CD4-positive, alpha-beta T cell (primary cell): ENCODE measurements around the gene SRR. TPM values are rescaled to one million over a fixed set of nuclear protein-coding genes. Genes with fewer than 3 reads are reported as not detected.
"Not testable (repeated sequence)": the region's sequence is repeated elsewhere in the genome, so short reads cannot be mapped to it uniquely, and the experiment has no call there.

Source experiments
- ATAC-seq: fragments of 200-7000 bp; cut with Tn5 transposase; one replicate; pipeline ENCODE4 v1.10.0; 2022; ENCODE audit warnings: mild to moderate bottlenecking; ENCODE audit not compliant: poor library complexity
- CTCF ChIA-PET: fragments of 350-600 bp; sonication (Branson Sonifier 250); formaldehyde crosslinking; loops from one replicate; lab custom pipeline; 2021; ENCODE audit warnings: antibody characterized with exemption, inconsistent platforms; lab: Charles Lee
- POLR2A ChIA-PET: fragments of 350-600 bp; sonication (Branson Sonifier 250); formaldehyde crosslinking; loops from one replicate; lab custom pipeline; 2021; ENCODE audit warnings: antibody characterized with exemption, inconsistent platforms; lab: Charles Lee
- DNase-seq, 14 experiments: peaks; one replicate each; pipeline ENCODE4 v3.0.0-alpha.2; 2013 to 2020; ENCODE audit warnings: mixed read lengths in 2 of 14
- H3K27ac ChIP-seq, 2 donors: one replicate each; pipeline versions ENCODE4 v1.5.1 to v1.7.0; 2013; ENCODE audit warnings: low read length in 2 of 2, low read depth in 1 of 2, mild to moderate bottlenecking in 1 of 2
- H3K27me3 ChIP-seq, 2 experiments: 1 replicate in 1 of 2; 2 replicates in 1 of 2; pipeline versions ENCODE4 v1.6.1 to v1.7.0; 2013; ENCODE audit warnings: low read length in 2 of 2, control low read depth in 1 of 2, mild to moderate bottlenecking in 1 of 2, moderate library complexity in 1 of 2; ENCODE audit not compliant: insufficient read depth in 2 of 2, control insufficient read depth in 1 of 2
- H3K36me3 ChIP-seq: one replicate; pipeline ENCODE4 v1.6.1; 2013; ENCODE audit warnings: low read length, control low read depth; ENCODE audit not compliant: insufficient read depth
- H3K4me1 ChIP-seq: one replicate; pipeline ENCODE4 v1.6.1; 2013; ENCODE audit warnings: low read length, control low read depth; ENCODE audit not compliant: insufficient read depth
- H3K4me3 ChIP-seq: one replicate; pipeline ENCODE4 v1.5.1; 2013; ENCODE audit warnings: mild to moderate bottlenecking, low read length, moderate library complexity
- H3K9me3 ChIP-seq, 2 experiments: 1 replicate in 1 of 2; 2 replicates in 1 of 2; pipeline versions ENCODE4 v1.6.1 to v1.7.0; 2013; ENCODE audit warnings: low read length in 2 of 2, mild to moderate bottlenecking in 2 of 2, control low read depth in 1 of 2, moderate library complexity in 1 of 2; ENCODE audit not compliant: control insufficient read depth in 1 of 2, insufficient read depth in 1 of 2
- H3K27ac Mint-ChIP-seq: one replicate; pipeline ENCODE4 v1.8.0; 2020; ENCODE audit warnings: mixed read lengths
- H3K27me3 Mint-ChIP-seq: one replicate; pipeline ENCODE4 v1.8.0; 2021; ENCODE audit warnings: mixed read lengths
- H3K36me3 Mint-ChIP-seq: one replicate; pipeline ENCODE4 v1.8.0; 2021; ENCODE audit warnings: low read depth, mixed read lengths
- H3K4me1 Mint-ChIP-seq: one replicate; pipeline ENCODE4 v1.8.0; 2021; ENCODE audit warnings: low read depth, mixed read lengths
- H3K4me3 Mint-ChIP-seq: one replicate; pipeline ENCODE4 v1.8.0; 2020; ENCODE audit warnings: mild to moderate bottlenecking, mixed read lengths
- H3K9me3 Mint-ChIP-seq: one replicate; pipeline ENCODE4 v1.8.0; 2020; ENCODE audit warnings: mixed read lengths
- CTCF ChIP-seq: fragments of 200-600 bp; IDR thresholded peaks from one replicate; pipeline ENCODE4 v1.8.0; 2022; ENCODE audit warnings: antibody characterized with exemption, mild to moderate bottlenecking
- intact Hi-C, 2 experiments: fragments of 100-400 bp; cut with DNase I in 1 of 2; cut with micrococcal nuclease in 1 of 2; formaldehyde crosslinking; loops; one replicate each; pipeline versions ENCODE4 v1.15.1 to v1.9.0; 2023 to 2025; cut with DNase I, micrococcal nuclease
- total RNA-seq, 174 experiments: library from RNA in 2 of 174; stranded (reverse) in 2 of 174; gene quantifications; one replicate each; pipeline ENCODE4 v1.2.3 and lab custom pipeline; 2021 to 2026

Gene SRR
- total RNA-seq, 2 experiments from 2014 or later = 2.5 to 2.8 TPM

- Mint-ChIP-seq H3K36me3 (no peaks in the 10 kb centered on the region), H3K4me3 (no peak overlapping the region), H3K27ac (no peak overlapping the region), H3K9me3 (no peaks in the 10 kb centered on the region), H3K4me1 (peaks cover 6% of the 10 kb centered on the region), H3K27me3 (no peaks in the 10 kb centered on the region)
- intact Hi-C loops = no loop called here
- Histone ChIP-seq H3K27ac (no peak overlapping the region), H3K4me1 (no peaks in the 10 kb centered on the region), H3K36me3 (no peaks in the 10 kb centered on the region), H3K4me3 (no peak overlapping the region), H3K27me3 (no peaks in the 10 kb centered on the region), H3K9me3 (no peaks in the 10 kb centered on the region)
- ChIA-PET POLR2A (interaction anchor here (1.1 kb wide), 1 partner anchor 9 kb away, joined by 3 read pairs; the partner anchor contains the start of genes SMG6 and SRR), CTCF (no interaction called here)
- no peak for TF ChIP-seq CTCF
- DNase-seq (no peak), ATAC-seq (no peak)
These were observed 9.0 kb downstream of the SRR start for GRCh38 chr17:2312736-2313135.

DNA sequence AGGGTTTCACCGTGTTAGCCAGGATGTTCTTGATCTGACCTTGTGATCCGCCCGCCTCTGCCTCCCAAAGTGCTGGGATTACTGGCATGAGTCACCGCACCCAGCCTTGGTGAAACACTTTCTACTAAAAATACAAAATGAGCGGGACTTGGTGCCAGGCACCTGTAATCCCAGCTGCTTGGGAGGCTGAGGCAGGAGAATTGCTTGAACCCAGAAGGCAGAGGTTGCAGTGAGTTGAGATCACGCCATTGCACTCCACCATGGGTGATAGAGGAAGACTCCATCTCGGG lies 13.1 kb downstream of the SRR start:
- ATAC-seq, H3K4me1 ChIP-seq, H3K27ac ChIP-seq, intact Hi-C loops, H3K9me3 ChIP-seq, H3K4me3 Mint-ChIP-seq, H3K9me3 Mint-ChIP-seq, H3K4me3 ChIP-seq, H3K4me1 Mint-ChIP-seq, H3K27me3 ChIP-seq, H3K27ac Mint-ChIP-seq, H3K36me3 ChIP-seq, DNase-seq, POLR2A ChIA-PET, H3K27me3 Mint-ChIP-seq: not testable (repeated sequence)
- peaks cover 16% of the 10 kb centered on the region for H3K36me3 Mint-ChIP-seq
- CTCF ChIA-PET = interaction anchor here (0.7 kb wide), 1 partner anchor 115 kb away, joined by 3 read pairs; no protein-coding TSS in a partner anchor

GRCh38 chr17:2317796-2318195 lies 14.0 kb downstream of the SRR start:
- Mint-ChIP-seq H3K36me3 (peaks cover 22% of the 10 kb centered on the region), H3K27me3 (no peaks in the 10 kb centered on the region), H3K9me3 (no peaks in the 10 kb centered on the region), H3K27ac (no peak overlapping the region), H3K4me1 (no peaks in the 10 kb centered on the region), H3K4me3 (no peak overlapping the region)
- H3K9me3 ChIP-seq = no peaks in the 10 kb centered on the region
- H3K36me3 ChIP-seq = peaks cover 10% of the 10 kb centered on the region
- H3K4me3 ChIP-seq = no peak overlapping the region
- no peak for ATAC-seq
- no peak overlapping the region for H3K27ac ChIP-seq
- H3K4me1 ChIP-seq = no peaks in the 10 kb centered on the region
- ChIA-PET CTCF (no interaction called here), POLR2A (no interaction called here)
- H3K27me3 ChIP-seq = no peaks in the 10 kb centered on the region
- TF ChIP-seq CTCF = no peak
- DNase-seq = no peak
- intact Hi-C loops = no loop called here

- H3K4me1 Mint-ChIP-seq = no peaks in the 10 kb centered on the region
- no peaks in the 10 kb centered on the region for H3K4me1 ChIP-seq
- no peak for TF ChIP-seq CTCF
- no peak for ATAC-seq
- H3K27ac ChIP-seq = no peak overlapping the region
- POLR2A ChIA-PET = interaction anchor here (0.9 kb wide), 1 partner anchor 17 kb away, joined by 3 read pairs; the partner anchor contains the start of gene TSR1
- no peaks in the 10 kb centered on the region for H3K9me3 ChIP-seq
- CTCF ChIA-PET = no interaction called here
- H3K36me3 Mint-ChIP-seq = peaks cover 34% of the 10 kb centered on the region
- no peak overlapping the region for H3K4me3 Mint-ChIP-seq
- H3K27ac Mint-ChIP-seq = no peak overlapping the region
- no peaks in the 10 kb centered on the region for H3K27me3 Mint-ChIP-seq
- intact Hi-C loops = no loop called here
- H3K4me3 ChIP-seq = no peak overlapping the region
- no peak for DNase-seq
- peaks cover 23% of the 10 kb centered on the region for H3K36me3 ChIP-seq
- H3K9me3 Mint-ChIP-seq = no peaks in the 10 kb centered on the region
- no peaks in the 10 kb centered on the region for H3K27me3 ChIP-seq
These were observed 15.3 kb downstream of the SRR start for GRCh38 chr17:2319051-2319450.
